Upper lobe of right lung (tissue), 1 donor: Measurements from ENCODE around the gene TMX4. TPM values are rescaled to one million over a fixed set of nuclear protein-coding genes. Genes with fewer than 3 reads are reported as not detected.

Experiments
- total RNA-seq: library from RNA; stranded (reverse); fragmentation: NEBNext Ultra II Directional; extraction: Animal tissue kit (Norgen Biotek cat#: 25700); gene quantifications from one replicate; pipeline ENCODE4 v1.2.1, GENCODE V29; 2021
- donor health status: DM: no; HTN: yes; CAD: no; lungs with severe emphysema.

The TMX4 gene
- total RNA-seq, 1 donor from 2014 or later = 45.0 TPM

Other genes starting within 250 kb of the TMX4 start
- not detected for gene HAO1, start 79.3 kb downstream of the TMX4 start, total RNA-seq
- gene PLCB1, start 112.5 kb upstream of the TMX4 start, total RNA-seq = 12.4 TPM